K562 (cell line): ENCODE measurements around the gene COX6B2. TPM values are rescaled to one million over a fixed set of nuclear protein-coding genes. Genes with fewer than 3 reads are reported as not detected.

Experiments
- CBX8 ChIP-seq: fragments of 200-600 bp; sonication (generic); IDR thresholded peaks from 2 replicates; pipeline ENCODE4 v1.6.1; 2012; ENCODE audit warnings: borderline replicate concordance, mixed run types, low read depth, mild to moderate bottlenecking, moderate library complexity, mixed read lengths, low read length, control low read depth, inconsistent platforms; ENCODE audit not compliant: poor library complexity, severe bottlenecking; ENCODE audit errors: extremely low read depth
- PHF8 ChIP-seq: fragments of 200-600 bp; sonication (generic); IDR thresholded peaks from 2 replicates; pipeline ENCODE4 v1.6.1; 2012; ENCODE audit warnings: mixed run types, mild to moderate bottlenecking, inconsistent platforms, low read length, moderate library complexity, borderline replicate concordance
- REST ChIP-seq, 2 experiments: fragments of 450-650 bp; formaldehyde crosslinking in 1 of 2; IDR thresholded peaks; 2 replicates each; pipeline versions ENCODE4 v1.4.0 to v1.6.1; 2014 to 2020; ENCODE audit warnings: mild to moderate bottlenecking in 2 of 2, borderline replicate concordance in 1 of 2, low read depth in 1 of 2
- SREBF2 ChIP-seq: sonication (generic); formaldehyde crosslinking; IDR thresholded peaks from 2 replicates; pipeline ENCODE4 v1.4.0; 2020; ENCODE audit warnings: mild to moderate bottlenecking, missing genetic modification reagents
- TAF9B ChIP-seq: fragments of 450-650 bp; IDR thresholded peaks from 2 replicates; pipeline ENCODE4 v1.6.1; 2018; ENCODE audit warnings: mild to moderate bottlenecking; ENCODE audit not compliant: partially characterized antibody
- ZNF277 ChIP-seq: fragments of 250-450 bp; sonication (Bioruptor Pico); IDR thresholded peaks from 2 replicates; pipeline ENCODE4 v1.8.0; 2022; ENCODE audit warnings: inconsistent platforms, mild to moderate bottlenecking, moderate library complexity, borderline replicate concordance
- ZNF316 ChIP-seq: fragments of 450-650 bp; IDR thresholded peaks from 2 replicates; pipeline ENCODE4 v1.6.1; 2016
- polyA plus RNA-seq, 8 experiments: library from polyadenylated mRNA; depleted of rRNA in 4 of 8; stranded (reverse) in 5 of 8; unstranded in 3 of 8; fragments of >200 nt; fragmentation: Nextera tagmentation in 2 of 8; fragmentation: Illumina TruSeq in 1 of 8; extraction: Ambion mirVana in 2 of 8; extraction: Trizol in 1 of 8; gene quantifications; 2 replicates each; pipeline versions ENCODE4 v1.2.1 to v1.2.3, GENCODE V29; 2011 to 2014; ENCODE audit warnings: inconsistent platforms in 1 of 8, missing spikeins in 1 of 8
- total RNA-seq, 7 experiments: library from RNA; depleted of rRNA in 6 of 7; stranded (reverse); fragments of >200 nt in 6 of 7; fragmentation: Illumina TruSeq in 2 of 7; extraction: Trizol in 2 of 7; gene quantifications; 2 replicates each; pipeline versions ENCODE4 v1.2.1 to v1.2.3, GENCODE V29; 2011 to 2021; ENCODE audit warnings: low replicate concordance in 1 of 7
- TF ChIP-seq, protein P1 (sequence below): IDR thresholded peaks from 2 replicates; pipeline ENCODE4 v1.6.1; 2011; ENCODE audit warnings: borderline replicate concordance, low read depth, mild to moderate bottlenecking, moderate library complexity, low read length; ENCODE audit not compliant: insufficient read depth, poor library complexity, severe bottlenecking

Gene COX6B2
- total and polyA plus RNA-seq, 9 of the 15 experiments (the other 6 are each of a cell fraction or from before 2014, with no cell fraction given), result 0.40 to 2.5 (median 0.83) TPM

DNA sequence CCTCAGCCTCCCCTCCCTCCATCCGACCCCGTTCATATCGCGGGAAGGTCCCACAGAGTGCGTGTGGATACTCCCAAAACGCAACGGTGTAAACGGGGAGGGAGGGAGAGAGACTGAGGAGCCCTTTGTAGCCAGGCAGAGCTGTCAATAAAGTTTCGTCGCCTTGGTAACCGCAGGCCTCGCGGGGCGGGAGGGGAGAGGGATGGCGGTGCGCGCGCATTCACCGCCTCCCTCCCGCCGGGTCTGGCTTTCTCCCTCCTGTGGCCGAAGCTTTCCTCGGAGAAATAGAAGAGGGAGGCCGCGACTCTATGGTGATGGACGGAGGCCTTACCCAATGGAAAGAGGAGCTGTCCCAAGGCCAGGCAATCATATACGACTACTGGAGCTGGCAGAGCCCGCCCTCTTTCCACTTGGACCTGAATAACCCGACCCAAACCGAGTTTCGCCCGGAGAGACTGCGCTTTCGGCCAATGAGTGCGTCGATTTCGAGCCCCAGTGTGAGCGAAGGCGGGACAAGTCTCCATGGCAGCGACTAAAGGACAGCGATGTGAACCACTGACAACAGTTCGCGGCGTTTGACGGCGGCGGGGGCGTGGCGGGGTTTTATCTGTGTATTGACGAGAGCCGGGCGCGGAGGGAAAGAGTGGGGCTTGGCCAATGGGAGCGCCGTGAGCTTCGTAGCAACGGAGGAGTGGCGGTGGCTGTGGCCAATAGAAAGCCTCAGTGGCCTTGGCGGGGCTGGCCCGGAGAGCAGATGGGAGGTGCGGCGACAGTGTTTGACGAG, 15.2 kb downstream of the COX6B2 start, which contains the start of gene KMT5C (continued):
- TF ChIP-seq, protein P1, sequence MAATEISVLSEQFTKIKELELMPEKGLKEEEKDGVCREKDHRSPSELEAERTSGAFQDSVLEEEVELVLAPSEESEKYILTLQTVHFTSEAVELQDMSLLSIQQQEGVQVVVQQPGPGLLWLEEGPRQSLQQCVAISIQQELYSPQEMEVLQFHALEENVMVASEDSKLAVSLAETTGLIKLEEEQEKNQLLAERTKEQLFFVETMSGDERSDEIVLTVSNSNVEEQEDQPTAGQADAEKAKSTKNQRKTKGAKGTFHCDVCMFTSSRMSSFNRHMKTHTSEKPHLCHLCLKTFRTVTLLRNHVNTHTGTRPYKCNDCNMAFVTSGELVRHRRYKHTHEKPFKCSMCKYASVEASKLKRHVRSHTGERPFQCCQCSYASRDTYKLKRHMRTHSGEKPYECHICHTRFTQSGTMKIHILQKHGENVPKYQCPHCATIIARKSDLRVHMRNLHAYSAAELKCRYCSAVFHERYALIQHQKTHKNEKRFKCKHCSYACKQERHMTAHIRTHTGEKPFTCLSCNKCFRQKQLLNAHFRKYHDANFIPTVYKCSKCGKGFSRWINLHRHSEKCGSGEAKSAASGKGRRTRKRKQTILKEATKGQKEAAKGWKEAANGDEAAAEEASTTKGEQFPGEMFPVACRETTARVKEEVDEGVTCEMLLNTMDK, result peak; percentile 54
- TF ChIP-seq CBX8 (no peak), ZNF316 (no peak), SREBF2 (CRISPR knock-in tag) (no peak), ZNF277 (CRISPR knock-in tag) (no peak), PHF8 (peak; percentile 3; the same call in 1 of the 2 replicates), TAF9B (no peak), REST (IDR thresholded peaks at IDR 0.05; ENCODE audit: borderline replicate concordance) (peak; percentile 45; the same call in 1 of the 2 replicates), REST (CRISPR knock-in tag; IDR thresholded peaks at IDR 0.05; ENCODE audit: low read depth) (no peak)
